Middle frontal gyrus (tissue), 1 donor: ENCODE data around the gene MAP3K3.

ENCODE experiments used
- DNase-seq: peaks from one replicate; pipeline ENCODE4 v3.0.0-alpha.2; 2015; ENCODE audit warnings: low spot score; ENCODE audit errors: extremely low spot score

Gene MAP3K3

GRCh38 chr17:63622574-63623390 is 565 bp downstream of the MAP3K3 start:
- DNase-seq: peak; percentile 19

GRCh38 chr17:63623786-63624530 is 1.7 kb downstream of the MAP3K3 start:
- DNase-seq: no peak

GRCh38 chr17:63624531-63624880 is 2.3 kb downstream of the MAP3K3 start:
- DNase-seq: no peak

GRCh38 chr17:63626551-63627180 is 4.4 kb downstream of the MAP3K3 start:
- no peak for DNase-seq

GRCh38 chr17:63629627-63630026 is 7.4 kb downstream of the MAP3K3 start:
- DNase-seq: no peak

- DNase-seq: no peak
Measured at GRCh38 chr17:63631062-63631461, 8.8 kb downstream of the MAP3K3 start.

GRCh38 chr17:63631626-63632025 is 9.4 kb downstream of the MAP3K3 start:
- DNase-seq: no peak

- DNase-seq: no peak
Measured at GRCh38 chr17:63633742-63634141, 11.5 kb downstream of the MAP3K3 start.

- DNase-seq: no peak
Measured at GRCh38 chr17:63634163-63634562, 11.9 kb downstream of the MAP3K3 start.

GRCh38 chr17:63634816-63635215 is 12.6 kb downstream of the MAP3K3 start:
- DNase-seq: no peak

GRCh38 chr17:63635290-63635689 is 13.1 kb downstream of the MAP3K3 start:
- DNase-seq: no peak

GRCh38 chr17:63635787-63636186 is 13.6 kb downstream of the MAP3K3 start:
- no peak for DNase-seq

- DNase-seq: no peak
Measured at GRCh38 chr17:63639125-63639524, 16.9 kb downstream of the MAP3K3 start.

- no peak for DNase-seq
Measured at GRCh38 chr17:63640038-63640437, 17.8 kb downstream of the MAP3K3 start.

GRCh38 chr17:63641692-63642448 is 19.7 kb downstream of the MAP3K3 start:
- DNase-seq: no peak

GRCh38 chr17:63644846-63645245 is 22.6 kb downstream of the MAP3K3 start:
- no peak for DNase-seq

- DNase-seq: no peak
Measured at GRCh38 chr17:63645775-63646487, 23.7 kb downstream of the MAP3K3 start.

- DNase-seq: no peak
Measured at GRCh38 chr17:63646488-63646806, 24.2 kb downstream of the MAP3K3 start.

GRCh38 chr17:63647065-63647725 is 25.0 kb downstream of the MAP3K3 start:
- DNase-seq: no peak

- no peak for DNase-seq
Measured at GRCh38 chr17:63647936-63648335, 25.7 kb downstream of the MAP3K3 start.

- no peak for DNase-seq
Measured at GRCh38 chr17:63649813-63650212, 27.6 kb downstream of the MAP3K3 start.
